ENCODE data around the gene PLXNA2. TPM values are rescaled to one million over a fixed set of nuclear protein-coding genes. Genes with fewer than 3 reads are reported as not detected.

The PLXNA2 gene
- total RNA-seq, 1 donor from 2014 or later = 38.3 TPM

GRCh38 chr1:208078752-208079151 lies 165.4 kb downstream of the PLXNA2 start:
- intact Hi-C loops (cut with DNase I) = no loop called here
- H3K27me3 ChIP-seq = no peaks in the 10 kb centered on the region

GRCh38 chr1:208077232-208078075 lies 166.7 kb downstream of the PLXNA2 start:
- Histone ChIP-seq H3K4me1 (no peaks in the 10 kb centered on the region), H3K36me3 (no peaks in the 10 kb centered on the region), H3K27me3 (no peaks in the 10 kb centered on the region), H3K9me3 (no peaks in the 10 kb centered on the region), H3K27ac (no peak overlapping the region), H3K4me3 (no peak overlapping the region)
- TF ChIP-seq POLR2AphosphoS5 (IDR thresholded peaks at IDR 0.05; ENCODE audit: insufficient read depth in 1 of 2, low read depth in 1 of 2) (no peak), POLR2A (IDR thresholded peaks at IDR 0.05) (no peak), CTCF (IDR thresholded peaks at IDR 0.05) (no peak)
- DNase-seq (ENCODE audit: extremely low spot score in 2 of 2) = no peak
- intact Hi-C loops (cut with DNase I) = no loop called here

More at GRCh38 chr1:208078752-208079151, 165.4 kb downstream of the PLXNA2 start:
- H3K36me3 ChIP-seq = no peaks in the 10 kb centered on the region
- H3K9me3 ChIP-seq = no peaks in the 10 kb centered on the region
- no peak for TF ChIP-seq POLR2A (IDR thresholded peaks at IDR 0.05)
- DNase-seq (ENCODE audit: extremely low spot score in 2 of 2) = no peak
- no peak overlapping the region for H3K4me3 ChIP-seq
- no peaks in the 10 kb centered on the region for H3K4me1 ChIP-seq
- no peak overlapping the region for H3K27ac ChIP-seq

DNA sequence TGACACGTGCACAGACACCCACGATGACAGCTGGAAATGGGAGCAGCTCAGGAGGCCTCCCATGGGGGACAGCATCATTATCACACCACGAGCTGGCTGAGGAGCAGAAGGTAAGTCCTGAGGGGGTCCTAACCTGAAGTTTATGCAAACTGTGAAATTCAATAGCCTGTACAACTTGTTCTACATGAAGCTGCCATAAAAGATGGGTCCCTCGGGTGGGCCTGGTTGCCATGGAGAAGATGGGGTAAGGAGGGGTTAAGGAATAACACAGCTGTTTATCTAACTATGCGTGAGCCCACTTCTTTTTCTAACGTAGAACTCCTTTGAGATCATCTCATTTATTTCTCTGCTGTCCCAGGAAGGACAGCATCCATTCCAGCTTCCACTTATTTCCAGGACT lies 169.8 kb downstream of the PLXNA2 start:
- intact Hi-C loops (cut with DNase I) = no loop called here
- H3K4me3 ChIP-seq = no peak overlapping the region
- H3K27ac ChIP-seq = no peak overlapping the region
- H3K4me1 ChIP-seq = no peaks in the 10 kb centered on the region
- DNase-seq (ENCODE audit: extremely low spot score in 2 of 2) = no peak
- no peaks in the 10 kb centered on the region for H3K27me3 ChIP-seq
- H3K9me3 ChIP-seq = no peaks in the 10 kb centered on the region
- no peaks in the 10 kb centered on the region for H3K36me3 ChIP-seq
- no peak for TF ChIP-seq CTCF (IDR thresholded peaks at IDR 0.05)
- no peak for TF ChIP-seq POLR2A (IDR thresholded peaks at IDR 0.05)
- no peak for TF ChIP-seq POLR2AphosphoS5 (IDR thresholded peaks at IDR 0.05; ENCODE audit: insufficient read depth in 1 of 2, low read depth in 1 of 2)

- Histone ChIP-seq H3K27me3 (no peaks in the 10 kb centered on the region), H3K36me3 (no peaks in the 10 kb centered on the region), H3K4me1 (no peaks in the 10 kb centered on the region), H3K4me3 (no peak overlapping the region), H3K27ac (no peak overlapping the region), H3K9me3 (no peaks in the 10 kb centered on the region)
- DNase-seq (ENCODE audit: extremely low spot score in 2 of 2) = no peak
- TF ChIP-seq POLR2AphosphoS5 (IDR thresholded peaks at IDR 0.05; ENCODE audit: insufficient read depth in 1 of 2, low read depth in 1 of 2) (no peak), POLR2A (IDR thresholded peaks at IDR 0.05) (no peak), CTCF (IDR thresholded peaks at IDR 0.05) (no peak)
- intact Hi-C loops (cut with DNase I) = no loop called here
Measured at GRCh38 chr1:208071435-208072031, 172.7 kb downstream of the PLXNA2 start.

DNA sequence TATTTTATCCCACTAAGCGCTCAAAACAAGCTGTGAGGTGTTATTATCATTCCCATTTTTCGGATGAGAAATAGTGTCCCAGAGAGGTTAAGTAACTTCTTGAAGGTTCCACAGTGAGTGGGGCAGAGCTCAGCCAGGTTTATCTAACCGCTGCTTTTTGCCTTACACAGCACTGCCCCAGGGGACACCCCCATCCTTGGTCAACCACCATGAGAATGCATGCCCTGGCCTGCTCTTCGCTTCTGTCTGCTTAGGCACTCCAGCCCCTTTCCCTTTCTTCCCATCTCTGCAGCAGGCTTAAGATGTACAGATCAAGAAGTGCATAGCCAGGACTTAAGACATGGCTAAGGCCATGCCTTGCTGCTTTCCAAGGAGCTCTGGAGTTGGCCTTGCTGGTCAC lies 174.3 kb downstream of the PLXNA2 start:
- Histone ChIP-seq H3K27ac (no peak overlapping the region), H3K4me1 (no peaks in the 10 kb centered on the region), H3K4me3 (no peak overlapping the region), H3K27me3 (no peaks in the 10 kb centered on the region), H3K36me3 (no peaks in the 10 kb centered on the region), H3K9me3 (no peaks in the 10 kb centered on the region)
- intact Hi-C loops (cut with DNase I) = no loop called here
- DNase-seq (ENCODE audit: extremely low spot score in 2 of 2) = no peak
- TF ChIP-seq CTCF (IDR thresholded peaks at IDR 0.05) = no peak
- TF ChIP-seq POLR2A (IDR thresholded peaks at IDR 0.05) = no peak
- TF ChIP-seq POLR2AphosphoS5 (IDR thresholded peaks at IDR 0.05; ENCODE audit: insufficient read depth in 1 of 2, low read depth in 1 of 2) = no peak

Measured in vagina (tissue), 2 donors.